ENCODE results near the gene ZKSCAN3. TPM values are rescaled to one million over a fixed set of nuclear protein-coding genes. Genes with fewer than 3 reads are reported as not detected.
"Not testable (repeated sequence)": the region's sequence is repeated elsewhere in the genome, so short reads cannot be mapped to it uniquely, and the experiment has no call there.

The ZKSCAN3 gene
- total RNA-seq (10 to 100 TPM in 2 of 5 experiments, 1 to 10 TPM in 3; 3.3 to 13.2 (median 5.8) TPM), polyA plus RNA-seq (1 to 10 TPM; 3.0 to 3.4 TPM), total RNA-seq (8.6 reads per million, percentile 33 among the genes with 10 or more reads in this experiment)

GRCh38 chr6:28349892-28350737 is at the start of gene ZKSCAN3:
ZKSCAN3 (plus strand) TSS chr6:28349947; CDS start chr6:28359587, 9,640 bp downstream.
- Histone ChIP-seq H3K4me3 (ENCODE audit: low read length) (peak within 1 kb of the TSS; percentile 80), H3K36me3 (ENCODE audit: control insufficient read depth in 2 of 3, insufficient read depth in 3 of 3, low read length in 3 of 3) (no peaks in the 10 kb centered on the region), H3K27me3 (ENCODE audit: control insufficient read depth in 2 of 2, insufficient read depth in 2 of 2, low read length in 2 of 2) (peaks cover 0 to 4% of the 10 kb centered on the region in 2 donors), H3K9me3 (ENCODE audit: control insufficient read depth in 2 of 3, low read length in 3 of 3) (no peaks in the 10 kb centered on the region), H3K4me1 (ENCODE audit: control insufficient read depth in 2 of 2, insufficient read depth in 2 of 2, low read length in 2 of 2) (peaks cover 0 to 7% of the 10 kb centered on the region in 2 donors), H3K27ac (ENCODE audit: low read depth, low read length) (peak within 1 kb of the TSS; percentile 75)
- peak; percentile 98 for ATAC-seq
- peak; percentile 53 to 83 (median 80) for DNase-seq
- intact Hi-C loops (cut with micrococcal nuclease) = loop anchor here (1.0 to 10.0 kb wide), 10 partner anchors 14 to 1165 kb away; partner anchors contain the start of genes ZSCAN12 (in 2 of the 2), ZSCAN26 (in 2 of the 2), ZSCAN31 (in 2 of the 2) and ZKSCAN4 (in 1 of the 2)
- ChIA-PET CTCF (interaction anchor here (1.0 kb wide), 1 partner anchor 209 kb away, joined by 4 read pairs; the partner anchor contains the start of gene ZKSCAN8), POLR2A (interaction anchor here (0.6 to 2.2 kb wide), 9 partner anchors 10 to 563 kb away, joined by 3 to 15 read pairs (median 5); partner anchors contain the start of genes ZKSCAN4, ZSCAN26 and ZSCAN31)
- H3K4me3 Mint-ChIP-seq = peak within 1 kb of the TSS; percentile 94 to 100 (median 98)
- peak within 1 kb of the TSS; percentile 90 to 97 (median 94) for H3K27ac Mint-ChIP-seq
- peaks cover 11 to 30% (median 12%) of the 10 kb centered on the region in 5 donors for H3K27me3 Mint-ChIP-seq
- H3K36me3 Mint-ChIP-seq = peaks cover 0 to 16% (median 0%) of the 10 kb centered on the region in 5 donors
- peaks cover 28 to 39% (median 35%) of the 10 kb centered on the region in 7 donors for H3K4me1 Mint-ChIP-seq
- no peaks in the 10 kb centered on the region for H3K9me3 Mint-ChIP-seq

- no peak for ATAC-seq
- H3K4me1 Mint-ChIP-seq = peaks cover 0 to 13% (median 4%) of the 10 kb centered on the region in 7 donors
- peaks cover 0 to 10% (median 4%) of the 10 kb centered on the region in 5 donors for H3K36me3 Mint-ChIP-seq
- peak overlapping the region in 2 of 10 donors; percentile 3 to 12 for H3K4me3 Mint-ChIP-seq
- POLR2A ChIA-PET = no interaction called here
- H3K36me3 ChIP-seq (ENCODE audit: control insufficient read depth in 2 of 3, insufficient read depth in 3 of 3, low read length in 3 of 3) = no peaks in the 10 kb centered on the region
- H3K27ac Mint-ChIP-seq = no peak overlapping the region
- CTCF ChIA-PET = no interaction called here
- H3K9me3 ChIP-seq (ENCODE audit: control insufficient read depth in 2 of 3, low read length in 3 of 3) = no peaks in the 10 kb centered on the region
- no peaks in the 10 kb centered on the region for H3K27me3 ChIP-seq (ENCODE audit: control insufficient read depth in 2 of 2, insufficient read depth in 2 of 2, low read length in 2 of 2)
- H3K9me3 Mint-ChIP-seq = peaks cover 0 to 18% (median 6%) of the 10 kb centered on the region in 11 donors
- H3K4me1 ChIP-seq (ENCODE audit: control insufficient read depth in 2 of 2, insufficient read depth in 2 of 2, low read length in 2 of 2) = peaks cover 0 to 2% of the 10 kb centered on the region in 2 donors
- no peak for DNase-seq
- H3K27ac ChIP-seq (ENCODE audit: low read depth, low read length) = no peak overlapping the region
- H3K4me3 ChIP-seq (ENCODE audit: low read length) = no peak overlapping the region
- peaks cover 5 to 14% (median 8%) of the 10 kb centered on the region in 5 donors for H3K27me3 Mint-ChIP-seq
- intact Hi-C loops (cut with micrococcal nuclease) = no loop called here
Measured at GRCh38 chr6:28303570-28303969, 46.2 kb upstream of the ZKSCAN3 start.

GRCh38 chr6:28306363-28306762 is 43.4 kb upstream of the ZKSCAN3 start:
- Mint-ChIP-seq H3K27me3 (peaks cover 9 to 33% (median 27%) of the 10 kb centered on the region in 5 donors), H3K4me1 (peaks cover 0 to 13% (median 4%) of the 10 kb centered on the region in 7 donors), H3K9me3 (peaks cover 0 to 23% (median 7%) of the 10 kb centered on the region in 11 donors)
- H3K4me3 ChIP-seq (ENCODE audit: low read length); H3K27ac ChIP-seq (ENCODE audit: low read depth, low read length); H3K4me1 ChIP-seq (ENCODE audit: control insufficient read depth in 2 of 2, insufficient read depth in 2 of 2, low read length in 2 of 2); H3K4me3 Mint-ChIP-seq; ATAC-seq; CTCF ChIA-PET; H3K27ac Mint-ChIP-seq; intact Hi-C loops (cut with micrococcal nuclease); H3K27me3 ChIP-seq (ENCODE audit: control insufficient read depth in 2 of 2, insufficient read depth in 2 of 2, low read length in 2 of 2); H3K9me3 ChIP-seq (ENCODE audit: control insufficient read depth in 2 of 3, low read length in 3 of 3); DNase-seq; POLR2A ChIA-PET; H3K36me3 Mint-ChIP-seq; H3K36me3 ChIP-seq (ENCODE audit: control insufficient read depth in 2 of 3, insufficient read depth in 3 of 3, low read length in 3 of 3): not testable (repeated sequence)

GRCh38 chr6:28311139-28311823 is 38.5 kb upstream of the ZKSCAN3 start:
- Mint-ChIP-seq H3K4me1 (peaks cover 0 to 1% (median 0%) of the 10 kb centered on the region in 7 donors), H3K27ac (no peak overlapping the region), H3K9me3 (peaks cover 0 to 20% (median 5%) of the 10 kb centered on the region in 11 donors), H3K27me3 (peaks cover 23 to 50% (median 39%) of the 10 kb centered on the region in 5 donors), H3K4me3 (no peak overlapping the region), H3K36me3 (peaks cover 0 to 13% (median 6%) of the 10 kb centered on the region in 5 donors)
- intact Hi-C loops (cut with micrococcal nuclease) = no loop called here
- ATAC-seq = no peak
- H3K27me3 ChIP-seq (ENCODE audit: control insufficient read depth in 2 of 2, insufficient read depth in 2 of 2, low read length in 2 of 2) = no peaks in the 10 kb centered on the region
- no peak overlapping the region for H3K4me3 ChIP-seq (ENCODE audit: low read length)
- no peak overlapping the region for H3K27ac ChIP-seq (ENCODE audit: low read depth, low read length)
- POLR2A ChIA-PET = no interaction called here
- CTCF ChIA-PET = no interaction called here
- no peaks in the 10 kb centered on the region for H3K9me3 ChIP-seq (ENCODE audit: control insufficient read depth in 2 of 3, low read length in 3 of 3)
- H3K4me1 ChIP-seq (ENCODE audit: control insufficient read depth in 2 of 2, insufficient read depth in 2 of 2, low read length in 2 of 2) = no peaks in the 10 kb centered on the region
- no peaks in the 10 kb centered on the region for H3K36me3 ChIP-seq (ENCODE audit: control insufficient read depth in 2 of 3, insufficient read depth in 3 of 3, low read length in 3 of 3)
- DNase-seq = no peak

- intact Hi-C loops (cut with micrococcal nuclease) = no loop called here
- Mint-ChIP-seq H3K27me3 (peaks cover 23 to 53% (median 32%) of the 10 kb centered on the region in 5 donors), H3K4me1 (peaks cover 0 to 1% (median 0%) of the 10 kb centered on the region in 7 donors), H3K36me3 (peaks cover 0 to 13% (median 6%) of the 10 kb centered on the region in 5 donors), H3K27ac (no peak overlapping the region), H3K9me3 (peaks cover 0 to 9% (median 0%) of the 10 kb centered on the region in 11 donors), H3K4me3 (no peak overlapping the region)
- ChIA-PET POLR2A (no interaction called here), CTCF (no interaction called here)
- DNase-seq (no peak), ATAC-seq (no peak)
- Histone ChIP-seq H3K36me3 (ENCODE audit: control insufficient read depth in 2 of 3, insufficient read depth in 3 of 3, low read length in 3 of 3) (no peaks in the 10 kb centered on the region), H3K9me3 (ENCODE audit: control insufficient read depth in 2 of 3, low read length in 3 of 3) (no peaks in the 10 kb centered on the region), H3K27ac (ENCODE audit: low read depth, low read length) (no peak overlapping the region), H3K27me3 (ENCODE audit: control insufficient read depth in 2 of 2, insufficient read depth in 2 of 2, low read length in 2 of 2) (no peaks in the 10 kb centered on the region), H3K4me3 (ENCODE audit: low read length) (no peak overlapping the region), H3K4me1 (ENCODE audit: control insufficient read depth in 2 of 2, insufficient read depth in 2 of 2, low read length in 2 of 2) (no peaks in the 10 kb centered on the region)
Measured at GRCh38 chr6:28312939-28313338, 36.8 kb upstream of the ZKSCAN3 start.

- intact Hi-C loops (cut with micrococcal nuclease) = no loop called here
- ATAC-seq (no peak), DNase-seq (no peak)
- Histone ChIP-seq H3K4me3 (ENCODE audit: low read length) (no peak overlapping the region), H3K27me3 (ENCODE audit: control insufficient read depth in 2 of 2, insufficient read depth in 2 of 2, low read length in 2 of 2) (no peaks in the 10 kb centered on the region), H3K4me1 (ENCODE audit: control insufficient read depth in 2 of 2, insufficient read depth in 2 of 2, low read length in 2 of 2) (no peaks in the 10 kb centered on the region), H3K36me3 (ENCODE audit: control insufficient read depth in 2 of 3, insufficient read depth in 3 of 3, low read length in 3 of 3) (no peaks in the 10 kb centered on the region), H3K27ac (ENCODE audit: low read depth, low read length) (no peak overlapping the region), H3K9me3 (ENCODE audit: control insufficient read depth in 2 of 3, low read length in 3 of 3) (no peaks in the 10 kb centered on the region)
- H3K36me3 Mint-ChIP-seq = peaks cover 0 to 9% (median under 1%) of the 10 kb centered on the region in 5 donors
- peaks cover 0 to 4% (median 0%) of the 10 kb centered on the region in 11 donors for H3K9me3 Mint-ChIP-seq
- H3K4me1 Mint-ChIP-seq = peaks cover 0 to 1% (median 0%) of the 10 kb centered on the region in 7 donors
- H3K4me3 Mint-ChIP-seq = no peak overlapping the region
- H3K27ac Mint-ChIP-seq = no peak overlapping the region
- CTCF ChIA-PET = no interaction called here
- H3K27me3 Mint-ChIP-seq = peaks cover 8 to 30% (median 25%) of the 10 kb centered on the region in 5 donors
- POLR2A ChIA-PET = no interaction called here
Measured at GRCh38 chr6:28315628-28316027, 34.1 kb upstream of the ZKSCAN3 start.

Measured in naive thymus-derived CD4-positive, alpha-beta T cell (primary cell).